RCC 7860 (cell line): ENCODE results near the gene SELENOV.

Experiments
- DNase-seq: peaks from one replicate; pipeline ENCODE4 v3.0.0-alpha.2; 2015; ENCODE audit warnings: low spot score
- FAIRE-seq: peaks from 2 replicates; lab custom pipeline; 2012; peaks lifted over from hg19 to GRCh38; lab: Jason Lieb, UNC

Gene SELENOV

DNA sequence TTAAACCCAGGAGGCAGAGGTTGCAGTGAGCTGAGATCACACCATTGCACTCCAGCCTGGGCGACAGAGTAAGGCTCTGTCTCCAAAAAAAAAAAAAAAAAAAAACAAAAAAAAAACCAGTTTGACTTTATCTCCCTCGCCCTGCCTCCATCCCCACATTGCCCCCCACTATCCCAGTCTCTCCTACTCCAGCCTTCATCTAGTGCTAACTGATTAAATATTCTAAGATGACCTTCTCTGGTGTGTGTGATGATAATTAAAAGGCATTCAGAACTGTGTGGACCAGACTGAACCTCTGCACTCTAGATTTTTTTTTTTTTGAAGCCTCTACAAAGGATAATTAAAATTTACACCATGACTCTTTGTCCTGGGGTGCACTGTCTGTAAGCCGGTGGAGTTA, 22.2 kb upstream of the SELENOV start:
- DNase-seq, result no peak
- FAIRE-seq, result no peak

DNA sequence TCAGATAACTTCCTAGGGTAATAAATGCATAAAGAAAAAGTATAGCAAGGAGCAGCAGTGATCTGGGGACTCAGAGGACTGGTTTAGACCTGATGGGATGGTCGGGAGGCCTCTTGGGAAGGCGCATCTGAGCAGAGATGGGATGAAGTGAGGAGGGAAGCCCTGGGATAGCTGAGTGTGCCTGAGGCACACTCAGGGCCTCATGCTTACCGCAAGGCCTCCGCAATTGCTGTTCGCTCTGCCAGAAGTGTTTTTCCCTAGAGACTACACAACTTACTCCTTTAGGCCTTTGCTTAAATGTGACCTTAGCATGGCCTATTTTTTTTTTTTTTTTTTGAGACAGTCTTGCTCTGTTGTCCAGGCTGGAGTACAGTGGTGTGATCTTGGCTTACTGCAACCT, 20.3 kb upstream of the SELENOV start:
- DNase-seq, result no peak
- FAIRE-seq, result no peak

DNA sequence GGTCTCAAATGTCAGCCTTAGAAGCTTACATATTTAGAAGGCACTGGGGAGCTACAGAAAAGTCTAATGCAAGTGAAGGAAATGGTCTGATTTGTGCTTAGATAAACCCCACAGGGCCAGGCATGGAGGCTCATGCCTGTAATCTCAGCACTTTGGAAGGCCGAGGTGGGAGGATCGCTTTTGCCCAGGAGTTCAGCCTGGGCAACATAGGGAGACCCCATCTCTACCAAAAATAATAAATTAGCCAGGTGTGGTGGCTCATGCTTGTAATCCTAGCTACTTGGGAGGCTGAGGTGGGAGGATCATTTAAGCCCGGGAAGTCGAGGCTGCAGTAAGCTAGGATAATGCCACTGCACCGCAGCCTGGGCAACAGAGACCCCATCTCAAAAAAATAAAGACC, 18.9 kb upstream of the SELENOV start:
- FAIRE-seq (no peak), DNase-seq (no peak)

DNA sequence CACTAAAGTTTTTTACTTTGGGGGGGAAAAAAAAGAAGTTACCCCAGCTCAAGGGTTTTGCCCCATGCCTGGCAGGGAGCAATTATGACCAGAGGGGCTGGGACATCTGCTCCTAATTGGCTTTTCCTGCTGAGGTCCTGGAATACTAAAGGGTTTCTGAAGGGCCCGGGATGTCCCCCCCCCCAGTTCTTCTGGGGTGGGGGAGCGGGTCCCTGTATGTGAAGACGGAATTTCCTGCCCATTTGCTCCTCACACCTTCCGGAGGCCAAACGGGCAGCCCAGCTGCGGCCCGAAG, 17.3 kb upstream of the SELENOV start:
- no peak for DNase-seq
- FAIRE-seq, result no peak

DNA sequence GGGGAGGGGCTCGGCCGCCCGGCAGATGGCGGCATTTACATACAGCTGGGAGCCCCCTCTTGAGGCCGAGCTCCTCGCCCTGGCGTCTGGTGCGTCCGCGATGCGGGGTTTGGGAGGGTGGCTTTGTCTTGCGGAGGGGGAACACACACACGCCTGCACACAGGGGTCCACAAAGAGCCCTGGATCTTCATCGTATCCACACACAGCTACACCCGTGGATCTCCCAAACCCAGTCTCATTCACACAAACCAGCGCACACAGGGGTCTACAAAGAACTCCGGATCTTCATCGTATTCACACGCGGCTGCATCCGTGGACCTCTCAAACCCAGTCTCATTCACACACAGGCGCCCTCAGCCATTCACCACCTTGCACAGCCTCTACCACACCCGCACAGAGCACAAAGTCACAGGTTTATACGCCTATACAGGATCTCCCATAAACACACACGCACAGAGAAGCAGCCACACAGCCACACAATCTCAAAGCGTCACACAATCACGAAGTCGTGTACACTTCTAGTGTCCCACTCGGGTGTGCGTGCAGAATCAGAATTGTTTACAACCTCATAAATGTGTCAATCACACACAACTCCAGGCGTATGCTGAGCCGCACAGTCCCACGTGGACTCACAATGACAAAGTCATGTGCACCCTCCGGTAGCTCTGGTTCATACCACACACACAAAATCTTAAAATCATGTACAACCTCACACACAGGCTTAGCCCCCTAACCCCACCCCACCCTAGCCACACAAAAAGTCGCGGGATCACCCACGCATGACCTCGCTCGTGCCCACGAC, 16.7 kb upstream of the SELENOV start:
- DNase-seq (no peak), FAIRE-seq (no peak)

DNA sequence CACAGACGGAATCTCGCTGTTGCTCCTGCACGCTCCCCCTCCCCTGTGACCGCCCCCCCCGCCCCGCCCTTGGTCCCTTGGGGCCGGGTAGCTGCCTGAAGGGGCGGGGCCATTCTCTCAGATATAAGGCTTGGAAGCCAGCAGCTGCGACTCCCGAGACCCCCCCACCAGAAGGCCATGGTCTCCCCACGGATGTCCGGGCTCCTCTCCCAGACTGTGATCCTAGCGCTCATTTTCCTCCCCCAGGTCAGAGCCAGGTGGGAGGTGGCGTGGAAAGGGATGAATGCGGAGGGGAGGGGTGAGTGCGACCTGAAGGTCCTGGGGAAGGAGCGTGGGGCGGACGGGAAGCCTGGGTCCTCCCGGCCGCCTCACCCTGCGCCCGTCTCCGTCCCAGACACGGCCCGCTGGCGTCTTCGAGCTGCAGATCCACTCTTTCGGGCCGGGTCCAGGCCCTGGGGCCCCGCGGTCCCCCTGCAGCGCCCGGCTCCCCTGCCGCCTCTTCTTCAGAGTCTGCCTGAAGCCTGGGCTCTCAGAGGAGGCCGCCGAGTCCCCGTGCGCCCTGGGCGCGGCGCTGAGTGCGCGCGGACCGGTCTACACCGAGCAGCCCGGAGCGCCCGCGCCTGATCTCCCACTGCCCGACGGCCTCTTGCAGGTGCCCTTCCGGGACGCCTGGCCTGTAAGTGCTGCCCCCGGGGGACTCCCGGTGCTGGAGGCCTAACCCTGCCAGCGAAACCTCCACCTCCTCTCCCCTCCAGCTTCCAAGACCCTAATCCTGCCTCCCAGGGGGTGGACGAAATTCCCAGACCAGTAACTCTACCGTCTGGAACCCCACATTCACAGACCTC, 15.9 kb upstream of the SELENOV start, which contains the start of gene DLL3:
TSS of gene DLL3 (plus strand) at position 150 of the 845 bp plus-strand sequence. CDS start at position 178, 28 bp downstream.
- FAIRE-seq (no peak), DNase-seq (no peak)

DNA sequence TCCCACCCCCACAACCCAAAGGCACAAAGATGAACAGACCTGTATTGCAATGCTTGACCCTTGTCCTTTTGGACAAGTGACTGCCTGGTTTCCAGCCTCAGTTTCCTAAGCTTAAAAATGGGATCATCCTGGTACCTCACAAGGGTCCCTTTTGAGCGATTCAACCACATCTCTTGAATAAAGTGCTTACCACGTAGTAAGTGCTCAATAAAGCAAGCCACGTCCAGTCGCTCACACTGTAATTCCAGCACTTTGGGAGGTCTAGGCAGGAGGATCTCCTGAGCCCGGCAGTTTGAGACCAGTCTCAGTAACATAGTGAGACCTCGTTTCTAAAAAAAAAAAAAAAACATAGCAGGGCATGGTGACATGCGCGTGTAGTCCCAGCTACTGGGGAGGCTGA, 15.0 kb upstream of the SELENOV start:
- DNase-seq (no peak), FAIRE-seq (no peak)

DNA sequence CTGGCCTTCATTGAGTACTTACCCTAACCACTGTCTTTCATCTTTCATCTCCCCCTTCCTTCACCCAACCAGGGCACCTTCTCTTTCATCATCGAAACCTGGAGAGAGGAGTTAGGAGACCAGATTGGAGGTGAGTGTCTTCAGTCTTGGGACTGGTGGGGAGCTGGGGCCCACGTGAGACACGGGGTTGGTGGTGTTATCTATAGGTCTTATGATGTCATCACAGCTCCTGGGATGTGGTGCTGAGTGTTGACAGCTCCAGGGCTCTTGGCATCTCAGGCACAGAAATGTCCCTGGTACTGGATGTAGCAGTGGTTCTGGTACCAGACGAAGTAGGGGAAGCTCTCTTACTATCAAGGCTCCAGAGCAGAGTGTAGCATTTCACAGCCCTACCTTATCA, 14.4 kb upstream of the SELENOV start:
- no peak for DNase-seq
- no peak for FAIRE-seq

DNA sequence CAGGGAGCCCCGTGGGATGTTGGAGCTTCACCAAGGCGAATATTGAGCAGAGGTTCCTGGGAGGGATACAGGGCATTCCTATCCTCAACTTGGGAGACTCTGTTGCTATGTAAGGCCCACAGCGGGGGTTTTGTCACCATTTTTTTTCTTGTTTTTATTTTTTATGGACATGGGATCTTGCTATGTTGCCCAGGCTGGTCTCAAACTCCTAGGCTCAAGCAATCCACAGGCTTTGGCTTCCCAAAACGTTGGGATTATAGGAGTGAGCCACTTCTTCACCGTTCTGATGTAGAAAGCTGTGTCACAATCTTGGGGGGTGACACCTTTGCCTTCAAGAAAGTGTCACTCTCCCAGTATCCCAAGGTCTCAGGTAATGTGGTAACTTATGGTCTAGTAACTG, 13.6 kb upstream of the SELENOV start:
- no peak for FAIRE-seq
- DNase-seq, result no peak

DNA sequence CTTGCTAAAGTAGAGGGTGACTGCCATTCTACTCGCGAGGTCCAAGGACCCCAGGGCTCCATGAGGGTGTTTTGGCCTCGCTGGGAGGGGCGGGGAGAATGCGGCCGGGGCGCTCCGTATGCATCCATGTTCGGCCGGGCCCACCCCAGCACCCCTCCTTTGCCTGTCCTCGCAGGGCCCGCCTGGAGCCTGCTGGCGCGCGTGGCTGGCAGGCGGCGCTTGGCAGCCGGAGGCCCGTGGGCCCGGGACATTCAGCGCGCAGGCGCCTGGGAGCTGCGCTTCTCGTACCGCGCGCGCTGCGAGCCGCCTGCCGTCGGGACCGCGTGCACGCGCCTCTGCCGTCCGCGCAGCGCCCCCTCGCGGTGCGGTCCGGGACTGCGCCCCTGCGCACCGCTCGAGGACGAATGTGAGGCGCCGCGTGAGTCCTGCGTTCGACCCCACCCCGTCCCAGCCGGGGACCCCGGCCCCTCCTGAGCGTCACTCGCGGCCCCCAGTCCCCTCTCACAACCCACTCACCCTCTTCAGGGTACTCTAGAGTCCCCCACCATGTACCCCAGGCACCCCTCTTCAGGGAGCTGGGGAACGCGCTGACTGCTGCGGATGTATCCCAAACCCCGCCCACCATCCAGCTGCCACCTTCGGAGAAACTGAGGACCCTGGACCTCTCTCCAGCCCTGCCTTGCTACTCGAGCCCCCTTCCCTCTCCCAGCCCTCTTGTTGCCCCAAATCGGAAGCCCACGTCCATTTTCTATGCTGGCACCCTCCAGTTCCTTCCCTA, 12.1 kb upstream of the SELENOV start:
- no peak for FAIRE-seq
- no peak for DNase-seq

DNA sequence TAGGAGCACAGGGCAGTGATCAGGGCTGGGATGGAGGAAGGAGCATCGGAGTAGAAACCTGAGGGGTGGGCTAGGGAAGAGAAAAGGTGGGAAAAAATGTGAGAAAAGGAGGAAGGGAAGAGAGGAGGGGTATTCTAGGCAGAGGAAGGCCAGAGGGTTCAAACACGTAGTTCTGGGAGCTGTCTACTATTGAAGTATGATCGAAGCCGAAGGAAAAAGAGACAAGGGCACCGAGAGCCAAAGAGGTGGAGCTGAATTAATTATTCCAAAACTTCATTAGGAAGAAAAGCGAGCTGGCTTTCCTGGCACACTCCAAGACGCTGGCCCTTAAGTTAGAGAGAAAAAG, 8.4 kb upstream of the SELENOV start:
- DNase-seq (no peak), FAIRE-seq (no peak)

DNA sequence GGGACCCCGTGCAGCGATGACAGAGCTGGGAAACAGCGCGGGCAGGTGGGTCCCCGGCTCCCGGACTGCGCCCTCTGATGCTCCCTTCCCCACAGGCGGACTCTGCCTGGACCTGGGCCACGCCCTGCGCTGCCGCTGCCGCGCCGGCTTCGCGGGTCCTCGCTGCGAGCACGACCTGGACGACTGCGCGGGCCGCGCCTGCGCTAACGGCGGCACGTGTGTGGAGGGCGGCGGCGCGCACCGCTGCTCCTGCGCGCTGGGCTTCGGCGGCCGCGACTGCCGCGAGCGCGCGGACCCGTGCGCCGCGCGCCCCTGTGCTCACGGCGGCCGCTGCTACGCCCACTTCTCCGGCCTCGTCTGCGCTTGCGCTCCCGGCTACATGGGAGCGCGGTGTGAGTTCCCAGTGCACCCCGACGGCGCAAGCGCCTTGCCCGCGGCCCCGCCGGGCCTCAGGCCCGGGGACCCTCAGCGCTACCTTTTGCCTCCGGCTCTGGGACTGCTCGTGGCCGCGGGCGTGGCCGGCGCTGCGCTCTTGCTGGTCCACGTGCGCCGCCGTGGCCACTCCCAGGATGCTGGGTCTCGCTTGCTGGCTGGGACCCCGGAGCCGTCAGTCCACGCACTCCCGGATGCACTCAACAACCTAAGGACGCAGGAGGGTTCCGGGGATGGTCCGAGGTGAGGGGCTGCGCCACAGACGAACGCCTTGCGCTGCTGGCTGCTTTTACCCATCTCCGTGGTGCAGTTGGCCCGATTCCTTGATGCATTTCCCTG, 7.8 kb upstream of the SELENOV start:
- FAIRE-seq (no peak), DNase-seq (no peak)

DNA sequence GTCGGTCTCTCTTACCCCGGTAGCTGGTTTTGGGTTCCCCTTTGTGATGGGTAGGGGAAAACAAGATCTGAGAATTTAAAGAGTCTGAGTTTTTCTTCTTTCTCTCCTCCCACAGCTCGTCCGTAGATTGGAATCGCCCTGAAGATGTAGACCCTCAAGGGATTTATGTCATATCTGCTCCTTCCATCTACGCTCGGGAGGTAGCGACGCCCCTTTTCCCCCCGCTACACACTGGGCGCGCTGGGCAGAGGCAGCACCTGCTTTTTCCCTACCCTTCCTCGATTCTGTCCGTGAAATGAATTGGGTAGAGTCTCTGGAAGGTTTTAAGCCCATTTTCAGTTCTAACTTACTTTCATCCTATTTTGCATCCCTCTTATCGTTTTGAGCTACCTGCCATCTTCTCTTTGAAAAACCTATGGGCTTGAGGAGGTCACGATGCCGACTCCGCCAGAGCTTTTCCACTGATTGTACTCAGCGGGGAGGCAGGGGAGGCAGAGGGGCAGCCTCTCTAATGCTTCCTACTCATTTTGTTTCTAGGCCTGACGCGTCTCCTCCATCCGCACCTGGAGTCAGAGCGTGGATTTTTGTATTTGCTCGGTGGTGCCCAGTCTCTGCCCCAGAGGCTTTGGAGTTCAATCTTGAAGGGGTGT, 7.1 kb upstream of the SELENOV start:
- DNase-seq (no peak), FAIRE-seq (no peak)

DNA sequence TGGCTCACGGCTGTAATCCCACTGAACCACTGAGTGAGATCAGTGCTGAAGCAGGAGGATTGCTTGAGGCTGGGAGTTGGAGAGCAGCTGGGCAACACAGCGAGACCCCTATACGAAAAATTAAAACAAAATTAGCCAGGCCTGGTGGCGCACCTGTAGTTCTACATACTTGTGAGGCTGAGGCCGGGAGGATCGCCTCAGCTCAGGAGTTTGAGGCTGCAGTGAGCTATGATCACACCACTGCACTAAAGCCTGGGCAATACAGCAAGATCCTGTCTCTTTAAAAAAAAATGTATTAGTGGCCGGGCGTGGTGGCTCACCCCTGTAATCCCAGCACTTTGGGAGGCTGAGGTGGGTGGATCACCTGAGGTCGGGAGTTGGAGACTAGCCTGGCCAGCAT, 6.3 kb upstream of the SELENOV start:
- no peak for DNase-seq
- no peak for FAIRE-seq

DNA sequence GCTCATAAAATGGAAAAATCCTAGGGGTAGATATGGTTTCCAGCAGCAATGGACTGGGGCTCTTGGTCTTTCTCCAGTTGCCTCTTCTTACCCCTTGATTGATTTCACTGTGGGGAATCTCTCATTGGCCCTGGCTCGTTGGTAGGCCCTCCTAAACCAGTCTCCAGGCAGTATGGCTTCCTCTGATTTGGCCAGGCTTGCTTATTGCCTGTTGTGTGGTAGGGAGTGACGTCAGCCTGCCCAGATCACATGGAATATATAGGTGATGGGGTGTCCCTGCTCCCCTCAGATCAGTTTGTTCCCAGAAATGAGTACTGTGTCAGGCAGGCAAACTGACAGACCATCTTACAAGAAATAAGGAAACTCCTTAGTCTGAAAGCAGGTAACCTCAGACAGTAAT, 5.7 kb upstream of the SELENOV start:
- DNase-seq (no peak), FAIRE-seq (no peak)

DNA sequence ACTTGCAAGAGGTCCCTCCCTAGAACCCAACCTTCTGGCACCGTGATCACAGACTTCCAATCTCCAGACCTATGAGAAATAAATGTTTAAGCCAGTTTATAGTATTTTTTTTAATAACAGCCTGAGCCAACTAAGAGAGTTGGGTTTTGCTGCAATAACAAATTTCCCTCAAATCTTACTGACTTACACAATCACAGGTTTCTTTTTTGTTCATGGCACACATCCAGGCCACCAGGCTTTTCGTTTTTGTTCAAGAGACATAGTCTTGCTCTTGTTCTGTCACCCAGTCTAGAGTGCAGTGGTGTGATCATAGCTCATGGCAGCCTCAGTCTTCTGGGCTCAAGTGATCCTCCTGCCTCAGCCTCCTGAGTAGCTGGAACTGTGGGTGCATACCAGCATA, 2.0 kb upstream of the SELENOV start:
- FAIRE-seq (no peak), DNase-seq (no peak)

DNA sequence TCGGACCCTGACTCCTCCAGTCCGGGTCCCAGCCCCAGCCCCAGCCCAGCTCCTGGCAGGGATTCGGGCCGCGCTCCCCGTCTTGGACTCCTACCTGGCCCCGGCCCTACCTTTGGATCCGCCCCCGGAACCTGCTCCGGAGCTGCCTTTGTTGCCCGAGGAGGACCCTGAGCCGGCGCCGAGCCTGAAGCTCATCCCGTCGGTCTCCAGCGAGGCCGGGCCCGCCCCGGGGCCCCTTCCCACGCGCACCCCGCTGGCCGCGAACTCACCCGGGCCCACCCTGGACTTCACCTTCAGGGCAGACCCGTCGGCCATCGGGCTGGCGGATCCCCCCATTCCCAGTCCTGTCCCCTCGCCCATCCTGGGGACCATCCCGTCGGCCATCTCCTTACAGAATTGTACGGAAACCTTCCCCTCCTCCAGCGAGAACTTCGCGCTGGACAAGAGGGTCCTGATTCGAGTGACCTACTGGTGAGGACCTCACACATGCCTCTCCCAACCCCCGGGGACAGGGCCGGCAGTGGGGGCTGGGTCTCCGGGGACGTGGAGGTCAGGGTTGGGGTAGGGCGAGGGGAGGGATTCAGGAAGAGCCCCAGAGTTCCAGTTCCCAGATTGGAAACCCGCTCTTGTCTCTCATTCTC, 732 bp downstream of the SELENOV start:
- DNase-seq, result no peak
- no peak for FAIRE-seq

DNA sequence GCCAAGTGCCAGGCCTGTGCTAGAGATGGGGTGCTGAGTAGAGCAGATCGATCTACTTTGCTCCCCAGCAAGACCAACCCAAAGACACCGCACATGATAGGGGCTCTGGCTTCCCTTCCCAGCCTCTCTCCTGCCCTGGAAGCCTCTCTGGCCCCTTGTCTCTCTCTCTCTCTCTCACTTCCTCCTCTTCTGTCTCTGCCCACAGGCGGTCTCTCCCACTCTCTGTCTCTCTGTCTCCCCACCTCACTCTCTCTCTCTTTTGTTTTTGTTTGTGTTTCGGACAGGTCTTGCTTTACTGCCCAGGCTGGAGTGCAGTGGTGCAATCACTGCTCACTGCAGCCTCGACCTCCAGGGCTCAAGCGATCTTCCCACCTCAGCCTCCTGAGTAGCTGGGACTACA, 1.3 kb downstream of the SELENOV start:
- FAIRE-seq (no peak), DNase-seq (no peak)

DNA sequence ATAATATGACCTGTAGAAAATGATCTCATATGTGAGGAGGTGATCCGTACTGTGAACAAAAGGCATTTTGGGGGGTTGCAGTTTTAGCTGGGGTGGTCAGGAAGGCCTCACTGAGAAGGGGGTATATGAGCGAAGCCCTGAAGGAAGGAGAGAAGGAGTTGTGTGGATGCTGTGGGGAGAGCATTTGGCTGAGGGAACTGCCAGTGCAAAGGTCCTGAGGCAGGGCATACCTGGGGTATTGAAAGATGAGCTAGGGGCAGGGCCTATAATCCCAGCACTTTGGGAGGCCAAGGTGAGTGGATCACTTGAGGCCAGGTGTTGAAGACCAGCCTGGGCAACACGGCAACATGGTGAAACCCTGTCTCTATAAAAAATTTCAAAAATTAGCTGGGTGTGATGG, 2.5 kb downstream of the SELENOV start:
- no peak for DNase-seq
- no peak for FAIRE-seq

DNA sequence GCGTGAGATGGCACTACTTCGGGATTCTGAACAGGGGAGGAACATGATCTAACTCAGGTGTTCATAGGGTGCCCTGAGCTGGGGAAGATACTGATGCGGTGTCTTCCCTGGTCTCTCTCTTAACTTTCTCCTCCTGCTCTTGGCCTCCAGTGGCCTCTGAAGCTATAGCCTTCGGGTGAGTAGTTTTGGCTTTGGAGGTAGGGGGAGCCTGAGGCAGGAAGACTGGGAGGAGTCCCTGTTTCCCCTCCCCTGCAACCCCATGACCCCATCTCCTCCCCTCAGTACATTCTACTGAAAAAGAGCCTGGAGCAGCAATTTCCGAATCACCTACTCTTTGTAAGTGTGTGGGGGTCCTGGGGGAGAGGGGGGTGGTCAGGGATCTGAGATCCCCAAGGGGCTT, 3.5 kb downstream of the SELENOV start:
- DNase-seq (no peak), FAIRE-seq (no peak)
